HepG2 (cell line): Measurements from ENCODE around the gene ATP9A. TPM values are rescaled to one million over a fixed set of nuclear protein-coding genes. Genes with fewer than 3 reads are reported as not detected.

Experiments used
- FIP1L1 ChIP-seq: fragments of 200-400 bp; formaldehyde crosslinking; IDR thresholded peaks from 2 replicates; pipeline ENCODE4 v1.6.1; 2018; ENCODE audit warnings: low read depth, mild to moderate bottlenecking, low read length, moderate library complexity, borderline replicate concordance; ENCODE audit not compliant: insufficient read depth
- ISL2 ChIP-seq: sonication (generic); formaldehyde crosslinking; IDR thresholded peaks from 2 replicates; pipeline ENCODE4 v1.5.0; 2020; ENCODE audit warnings: missing genetic modification reagents
- MAFF ChIP-seq: IDR thresholded peaks from 2 replicates; pipeline ENCODE4 v1.6.1; 2011; ENCODE audit warnings: low read depth, low read length, improper control_type of control experiment
- MTF1 ChIP-seq: sonication (generic); formaldehyde crosslinking; IDR thresholded peaks from 2 replicates; pipeline ENCODE4 v1.5.0; 2020; ENCODE audit warnings: missing genetic modification reagents
- NCOA2 ChIP-seq: sonication (generic); formaldehyde crosslinking; IDR thresholded peaks from 2 replicates; pipeline ENCODE4 v1.8.0; 2022; ENCODE audit warnings: inconsistent platforms
- NRL ChIP-seq: sonication (generic); formaldehyde crosslinking; IDR thresholded peaks from 2 replicates; pipeline ENCODE4 v1.5.0; 2020; ENCODE audit warnings: missing genetic modification reagents, mild to moderate bottlenecking, moderate library complexity, borderline replicate concordance
- RCOR2 ChIP-seq: IDR thresholded peaks from 2 replicates; pipeline ENCODE4 v1.6.1; 2016; ENCODE audit warnings: missing biosample characterization, missing genetic modification reagents
- RFX3 ChIP-seq: IDR thresholded peaks from 2 replicates; pipeline ENCODE4 v1.6.1; 2016; ENCODE audit warnings: missing biosample characterization, missing genetic modification reagents
- RNF2 ChIP-seq: fragments of 450-650 bp; conservative IDR thresholded peaks from 2 replicates; pipeline ENCODE4 v1.6.1; 2016; ENCODE audit warnings: low read depth
- SALL1 ChIP-seq: sonication (generic); formaldehyde crosslinking; IDR thresholded peaks from 2 replicates; pipeline ENCODE4 v1.8.0; 2022; ENCODE audit warnings: mild to moderate bottlenecking, missing genetic modification reagents
- SUZ12 ChIP-seq: fragments of 150-350 bp; IDR thresholded peaks from 2 replicates; pipeline ENCODE4 v1.6.1; 2014; ENCODE audit warnings: low read depth, low read length
- TMF1 ChIP-seq: sonication (generic); formaldehyde crosslinking; IDR thresholded peaks from 2 replicates; pipeline ENCODE4 v1.8.1; 2022; ENCODE audit warnings: low read depth, missing genetic modification reagents
- TOPORS ChIP-seq: sonication (generic); formaldehyde crosslinking; IDR thresholded peaks from 2 replicates; pipeline ENCODE4 v1.8.0; 2023; ENCODE audit warnings: mild to moderate bottlenecking, missing genetic modification reagents
- UBTF ChIP-seq: sonication (generic); formaldehyde crosslinking; IDR thresholded peaks from 2 replicates; pipeline ENCODE4 v1.4.0; 2020; ENCODE audit warnings: mild to moderate bottlenecking, missing genetic modification reagents
- YEATS4 ChIP-seq: sonication (generic); formaldehyde crosslinking; IDR thresholded peaks from 2 replicates; pipeline ENCODE4 v1.4.0; 2020; ENCODE audit warnings: missing genetic modification reagents, borderline replicate concordance
- ZBTB2 ChIP-seq: sonication (generic); formaldehyde crosslinking; IDR thresholded peaks from 2 replicates; pipeline ENCODE4 v1.8.0; 2022; ENCODE audit warnings: low read depth, missing genetic modification reagents
- ZBTB46 ChIP-seq: sonication (generic); formaldehyde crosslinking; IDR thresholded peaks from 2 replicates; pipeline ENCODE4 v1.4.0; 2020; ENCODE audit warnings: mild to moderate bottlenecking, missing genetic modification reagents, borderline replicate concordance
- ZFY ChIP-seq: sonication (generic); formaldehyde crosslinking; IDR thresholded peaks from 2 replicates; pipeline ENCODE4 v1.4.0; 2020; ENCODE audit warnings: missing genetic modification reagents
- ZNF251 ChIP-seq: sonication (generic); formaldehyde crosslinking; IDR thresholded peaks from 2 replicates; pipeline ENCODE4 v1.9.0; 2021; ENCODE audit warnings: mild to moderate bottlenecking, missing genetic modification reagents
- ZNF441 ChIP-seq: sonication (generic); formaldehyde crosslinking; IDR thresholded peaks from 2 replicates; pipeline ENCODE4 v1.7.0; 2021; ENCODE audit warnings: missing genetic modification reagents, borderline replicate concordance
- ZNF501 ChIP-seq: sonication (generic); formaldehyde crosslinking; IDR thresholded peaks from 2 replicates; pipeline ENCODE4 v1.5.1; 2020; ENCODE audit warnings: mild to moderate bottlenecking, moderate library complexity, missing genetic modification reagents
- ZNF556 ChIP-seq: sonication (generic); formaldehyde crosslinking; IDR thresholded peaks from 2 replicates; pipeline ENCODE4 v1.4.0; 2020; ENCODE audit warnings: mild to moderate bottlenecking, missing genetic modification reagents, borderline replicate concordance
- ZSCAN29 ChIP-seq: sonication (generic); formaldehyde crosslinking; conservative IDR thresholded peaks from 2 replicates; pipeline ENCODE4 v1.4.0; 2020; ENCODE audit warnings: mild to moderate bottlenecking, missing genetic modification reagents
- polyA plus RNA-seq, 8 experiments: library from polyadenylated mRNA; depleted of rRNA in 3 of 8; stranded (reverse) in 7 of 8; unstranded in 1 of 8; fragments of >200 nt; fragmentation: Illumina TruSeq in 4 of 8; extraction: Trizol in 4 of 8; gene quantifications; 2 replicates each; pipeline versions ENCODE4 v1.2.1 to v1.2.3, GENCODE V29; 2011 to 2016; ENCODE audit warnings: low read depth in 4 of 8, missing spikeins in 1 of 8, mixed read lengths in 1 of 8; ENCODE audit not compliant: insufficient read depth in 1 of 8
- total RNA-seq, 5 experiments: library from RNA; depleted of rRNA; stranded (reverse); fragments of >200 nt; fragmentation: Illumina TruSeq; extraction: Trizol; gene quantifications; 2 replicates each; pipeline ENCODE4 v1.2.3, GENCODE V29; 2016; ENCODE audit warnings: low read depth in 1 of 5

Gene ATP9A
- total and polyA plus RNA-seq, 2 of the 13 experiments (the other 11 are each of a cell fraction or from before 2014, with no cell fraction given) = 11.8 to 18.5 TPM

GRCh38 chr20:51767867-51768758 lies at the start of gene ATP9A (continued):
- TF ChIP-seq SUZ12 (no peak), ZSCAN29 (CRISPR knock-in tag) (0 out of 2 replicates have a peak, but pooled peaks have one; percentile 74), SALL1 (CRISPR knock-in tag) (no peak), MTF1 (CRISPR knock-in tag) (no peak), FIP1L1 (no peak), RCOR2 (CRISPR knock-in tag) (0 out of 2 replicates have a peak, but pooled peaks have one; percentile 39), MAFF (no peak), NCOA2 (CRISPR knock-in tag) (0 out of 2 replicates have a peak, but pooled peaks have one; percentile 2), YEATS4 (CRISPR knock-in tag) (peak; percentile 55; the same call in 1 of the 2 replicates), ZNF556 (0 out of 2 replicates have a peak, but pooled peaks have one; percentile 32), ISL2 (CRISPR knock-in tag) (0 out of 2 replicates have a peak, but pooled peaks have one; percentile 20), TOPORS (CRISPR knock-in tag) (no peak), ZNF501 (peak; percentile 6; the same call in 1 of the 2 replicates), TMF1 (no peak), ZNF251 (CRISPR knock-in tag) (no peak), NRL (0 out of 2 replicates have a peak, but pooled peaks have one; percentile 11), RFX3 (CRISPR knock-in tag) (no peak), ZBTB46 (no peak), ZBTB2 (peak; percentile 60; the same call in 1 of the 2 replicates), ZFY (peak; percentile 83), UBTF (CRISPR knock-in tag) (peak; percentile 28; the same call in 1 of the 2 replicates), ZNF441 (CRISPR knock-in tag) (0 out of 2 replicates have a peak, but pooled peaks have one; percentile 44), RNF2 (no peak)
